HG02610 (cell line): ENCODE measurements around the gene GALNT10.

Experiments used
- ATAC-seq: cut with Tn5 transposase; IDR thresholded peaks from one replicate; pipeline ENCODE4 v1.9.1; 2021; ENCODE audit warnings: mild to moderate bottlenecking, moderate library complexity; ENCODE audit not compliant: unreplicated experiment

The GALNT10 gene

GRCh38 chr5:154202379-154203260, 12.1 kb downstream of the GALNT10 start:
- ATAC-seq = peak; percentile 95

GRCh38 chr5:154203798-154204578, 13.5 kb downstream of the GALNT10 start:
- no peak for ATAC-seq

- no peak for ATAC-seq
These were observed 15.0 kb downstream of the GALNT10 start for GRCh38 chr5:154205441-154206117.

GRCh38 chr5:154206311-154206710, 15.8 kb downstream of the GALNT10 start:
- ATAC-seq = no peak

GRCh38 chr5:154207204-154207603, 16.7 kb downstream of the GALNT10 start:
- ATAC-seq = no peak

GRCh38 chr5:154209591-154210081, 19.1 kb downstream of the GALNT10 start:
- ATAC-seq = no peak

- no peak for ATAC-seq
These were observed 19.6 kb downstream of the GALNT10 start for GRCh38 chr5:154210163-154210562.

GRCh38 chr5:154211641-154212390, 21.3 kb downstream of the GALNT10 start:
- ATAC-seq = no peak

- no peak for ATAC-seq
These were observed 23.1 kb downstream of the GALNT10 start for GRCh38 chr5:154213592-154213991.

- peak; percentile 94 for ATAC-seq
These were observed 24.0 kb downstream of the GALNT10 start for GRCh38 chr5:154214371-154215106.

- ATAC-seq = no peak
These were observed 25.2 kb downstream of the GALNT10 start for GRCh38 chr5:154215571-154216325.

- ATAC-seq = no peak
These were observed 26.9 kb downstream of the GALNT10 start for GRCh38 chr5:154217462-154217861.

GRCh38 chr5:154218786-154219185, 28.3 kb downstream of the GALNT10 start:
- ATAC-seq = no peak

GRCh38 chr5:154220625-154221024, 30.1 kb downstream of the GALNT10 start:
- no peak for ATAC-seq

GRCh38 chr5:154221371-154221896, 30.9 kb downstream of the GALNT10 start:
- peak; percentile 43 for ATAC-seq

- no peak for ATAC-seq
These were observed 31.9 kb downstream of the GALNT10 start for GRCh38 chr5:154222414-154222813.

GRCh38 chr5:154223320-154223719, 32.8 kb downstream of the GALNT10 start:
- ATAC-seq = no peak

- no peak for ATAC-seq
These were observed 36.6 kb downstream of the GALNT10 start for GRCh38 chr5:154227090-154227489.

- peak; percentile 89 for ATAC-seq
These were observed 38.2 kb downstream of the GALNT10 start for GRCh38 chr5:154228696-154229095.
